Measurements from ENCODE around the gene TIMM23.

The TIMM23 gene

DNA sequence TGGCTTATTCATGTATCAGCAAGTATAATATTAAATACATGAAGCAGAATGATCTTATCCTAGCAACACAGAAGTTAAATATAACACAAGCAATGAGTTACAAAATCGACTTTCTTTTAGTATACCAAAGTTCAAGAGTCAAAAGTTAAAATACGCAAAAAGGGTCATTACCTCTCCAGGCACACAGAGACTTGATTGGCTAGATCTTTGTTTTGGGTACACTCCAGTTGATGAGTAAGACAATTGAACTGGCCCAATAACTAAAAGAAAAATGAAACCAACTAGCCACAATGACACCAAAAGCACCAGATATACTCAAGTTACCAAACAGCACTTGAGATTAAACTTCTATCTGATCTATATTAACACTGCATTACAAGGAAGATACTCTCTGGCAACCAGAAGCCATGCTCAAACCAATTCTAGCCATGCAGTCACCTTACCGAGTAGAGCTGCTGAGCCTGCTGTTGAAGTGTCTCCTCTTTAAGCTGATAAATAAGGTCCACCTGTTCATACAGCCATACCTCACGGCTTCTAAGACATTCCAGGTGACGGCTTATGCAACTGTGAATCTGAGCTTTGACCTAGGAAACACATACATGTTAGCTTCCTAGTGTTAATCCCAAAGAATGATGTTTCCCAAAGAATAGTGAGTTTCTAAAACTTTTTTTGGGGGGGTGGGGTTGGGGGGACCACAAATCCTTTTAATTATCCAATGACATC, 42.6 kb downstream of the TIMM23 start:
- no peak for TF ChIP-seq POLR2A (IDR thresholded peaks at IDR 0.05; ENCODE audit: low read depth, low read length)
- FAIRE-seq = no peak
- no peak for DNase-seq (ENCODE audit: insufficient read length, low spot score)

DNA sequence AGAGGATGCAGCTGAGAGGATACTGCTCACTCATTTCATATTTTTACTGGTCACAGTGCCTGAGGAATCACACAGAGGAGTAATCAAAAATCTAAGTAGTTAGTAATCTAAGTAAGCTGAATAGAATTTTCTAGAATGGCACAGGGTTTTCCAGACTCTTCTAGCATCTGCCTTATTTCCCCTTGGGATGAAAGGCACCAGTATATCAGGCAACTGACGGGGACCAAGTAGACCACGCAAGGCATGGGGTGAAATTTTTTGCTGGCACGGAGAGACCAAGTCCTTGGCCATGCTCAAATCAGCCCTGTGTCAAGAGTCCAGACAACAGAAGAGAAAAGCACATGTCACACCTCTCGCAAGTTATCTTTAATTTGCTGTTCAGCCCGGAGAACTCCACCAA, 43.9 kb downstream of the TIMM23 start:
- TF ChIP-seq POLR2A (IDR thresholded peaks at IDR 0.05; ENCODE audit: low read depth, low read length) = no peak
- no peak for FAIRE-seq
- no peak for DNase-seq (ENCODE audit: insufficient read length, low spot score)

- no peak for TF ChIP-seq POLR2A (IDR thresholded peaks at IDR 0.05; ENCODE audit: low read depth, low read length)
- FAIRE-seq = no peak
- DNase-seq (ENCODE audit: insufficient read length, low spot score) = no peak
Observed at GRCh38 chr10:46016811-46017210, 44.5 kb downstream of the TIMM23 start.

DNA sequence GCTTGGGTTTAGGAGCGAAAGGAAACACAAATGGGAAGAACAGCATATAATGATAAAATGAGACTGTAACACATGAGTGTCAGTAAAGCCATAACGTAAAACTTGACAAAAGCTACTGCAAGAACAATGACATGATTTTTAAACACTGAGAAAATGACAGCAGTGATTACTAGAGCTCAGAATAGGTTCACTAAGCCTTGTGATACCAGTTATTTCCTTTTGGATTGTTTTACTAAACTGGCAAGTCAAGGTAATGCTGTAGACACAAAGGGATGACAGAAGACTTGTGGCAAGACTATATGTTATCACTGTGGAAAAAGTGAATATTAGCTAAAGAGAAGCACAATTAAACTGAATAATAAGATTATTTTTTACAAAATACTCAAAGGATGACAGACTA, 45.4 kb downstream of the TIMM23 start:
- FAIRE-seq (no peak), DNase-seq (ENCODE audit: insufficient read length, low spot score) (no peak)
- TF ChIP-seq POLR2A (IDR thresholded peaks at IDR 0.05; ENCODE audit: low read depth, low read length) = no peak

- no peak for FAIRE-seq
- DNase-seq (ENCODE audit: insufficient read length, low spot score) = no peak
- TF ChIP-seq POLR2A (IDR thresholded peaks at IDR 0.05; ENCODE audit: low read depth, low read length) = no peak
Observed at GRCh38 chr10:46018453-46019176, 46.3 kb downstream of the TIMM23 start.

GRCh38 chr10:46019177-46019528, 46.9 kb downstream of the TIMM23 start:
- DNase-seq (ENCODE audit: insufficient read length, low spot score) (no peak), FAIRE-seq (no peak)
- no peak for TF ChIP-seq POLR2A (IDR thresholded peaks at IDR 0.05; ENCODE audit: low read depth, low read length)

GRCh38 chr10:46019569-46020343, 47.5 kb downstream of the TIMM23 start:
- FAIRE-seq (no peak), DNase-seq (ENCODE audit: insufficient read length, low spot score) (no peak)
- TF ChIP-seq POLR2A (IDR thresholded peaks at IDR 0.05; ENCODE audit: low read depth, low read length) = no peak

DNA sequence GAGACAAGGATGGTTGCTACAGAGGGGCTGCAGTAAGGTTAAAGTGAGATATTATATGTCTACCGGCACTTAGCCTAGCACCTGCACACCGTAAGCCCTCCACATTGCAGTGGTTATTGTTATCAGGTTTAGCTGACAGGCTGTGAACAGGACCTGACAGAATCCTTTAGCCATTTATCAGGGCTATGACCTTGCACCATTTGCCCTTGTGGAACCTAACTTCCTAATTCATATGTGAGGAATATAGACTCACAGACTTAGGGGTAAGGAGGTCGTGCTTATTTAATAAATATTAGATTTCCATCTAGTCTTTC, 48.0 kb downstream of the TIMM23 start:
- no peak for FAIRE-seq
- TF ChIP-seq POLR2A (IDR thresholded peaks at IDR 0.05; ENCODE audit: low read depth, low read length) = no peak
- DNase-seq (ENCODE audit: insufficient read length, low spot score) = no peak

- DNase-seq (ENCODE audit: insufficient read length, low spot score) (peak; percentile 76), FAIRE-seq (no peak)
- no peak for TF ChIP-seq POLR2A (IDR thresholded peaks at IDR 0.05; ENCODE audit: low read depth, low read length)
Observed at GRCh38 chr10:46022978-46023702, 50.9 kb downstream of the TIMM23 start.

DNA sequence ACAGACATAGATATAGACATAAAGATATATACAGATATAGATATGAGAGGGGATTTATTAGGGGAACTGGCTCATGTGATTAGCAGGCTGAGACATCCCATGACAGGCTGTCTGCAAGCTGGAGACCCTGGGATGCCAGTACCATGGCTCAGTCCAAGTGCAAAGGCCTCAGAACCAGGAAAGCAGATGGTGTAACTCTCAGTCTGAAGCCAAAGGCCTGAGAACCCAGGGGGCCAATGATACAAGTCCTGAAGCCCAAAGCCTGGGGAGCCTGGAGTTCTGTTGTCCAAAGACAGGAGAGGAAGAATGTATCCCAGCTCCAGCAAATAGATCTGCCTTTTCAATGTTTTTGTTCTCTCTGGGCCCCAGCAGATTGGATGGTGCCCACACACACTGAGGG, 52.7 kb downstream of the TIMM23 start:
- FAIRE-seq = no peak
- TF ChIP-seq POLR2A (IDR thresholded peaks at IDR 0.05; ENCODE audit: low read depth, low read length) = no peak

DNA sequence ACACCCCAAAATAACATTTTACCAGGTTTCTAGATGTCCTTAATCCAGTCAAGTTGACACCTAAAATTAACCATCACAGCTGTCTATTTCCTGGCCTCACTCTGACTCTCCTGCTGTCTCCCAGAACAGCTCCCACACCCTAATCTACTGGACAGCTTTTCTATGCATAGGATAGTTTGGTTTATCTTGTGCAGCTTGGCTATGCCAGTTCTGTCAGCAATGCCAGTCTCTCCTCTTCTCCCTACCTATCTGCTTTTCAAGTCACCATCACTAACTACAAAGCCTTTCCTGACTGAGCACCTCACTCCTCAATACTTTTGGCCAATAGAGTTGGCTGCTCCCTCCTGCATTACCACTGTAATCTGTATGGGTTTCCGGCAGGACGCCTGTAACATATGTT, 53.1 kb downstream of the TIMM23 start:
- FAIRE-seq = no peak

More for the DNA sequence above, 52.7 kb downstream of the TIMM23 start:
- DNase-seq (ENCODE audit: insufficient read length, low spot score) = no peak

DNA sequence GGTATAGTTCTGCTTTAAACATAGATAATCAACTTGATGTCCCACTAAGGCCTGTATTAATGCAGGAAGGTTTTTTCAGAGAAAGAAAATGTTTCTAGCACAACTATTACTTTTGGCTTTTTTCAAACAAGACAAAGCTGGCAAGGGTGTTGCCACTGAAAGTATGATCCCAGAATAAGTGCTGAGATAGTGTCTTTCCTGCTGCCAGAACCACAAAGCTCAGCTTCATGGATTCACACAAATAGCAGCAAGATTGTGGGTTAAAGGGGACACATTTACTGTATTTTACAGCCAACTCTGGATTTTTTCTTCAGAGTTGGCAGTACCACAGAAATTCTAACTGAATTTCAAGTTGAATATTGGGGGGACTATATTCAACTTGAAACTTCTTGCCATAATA, 53.8 kb downstream of the TIMM23 start:
- no peak for DNase-seq (ENCODE audit: insufficient read length, low spot score)
- FAIRE-seq = no peak
- TF ChIP-seq POLR2A (IDR thresholded peaks at IDR 0.05; ENCODE audit: low read depth, low read length) = no peak

More for the DNA sequence above, 53.1 kb downstream of the TIMM23 start:
- DNase-seq (ENCODE audit: insufficient read length, low spot score) = no peak
- no peak for TF ChIP-seq POLR2A (IDR thresholded peaks at IDR 0.05; ENCODE audit: low read depth, low read length)

DNA sequence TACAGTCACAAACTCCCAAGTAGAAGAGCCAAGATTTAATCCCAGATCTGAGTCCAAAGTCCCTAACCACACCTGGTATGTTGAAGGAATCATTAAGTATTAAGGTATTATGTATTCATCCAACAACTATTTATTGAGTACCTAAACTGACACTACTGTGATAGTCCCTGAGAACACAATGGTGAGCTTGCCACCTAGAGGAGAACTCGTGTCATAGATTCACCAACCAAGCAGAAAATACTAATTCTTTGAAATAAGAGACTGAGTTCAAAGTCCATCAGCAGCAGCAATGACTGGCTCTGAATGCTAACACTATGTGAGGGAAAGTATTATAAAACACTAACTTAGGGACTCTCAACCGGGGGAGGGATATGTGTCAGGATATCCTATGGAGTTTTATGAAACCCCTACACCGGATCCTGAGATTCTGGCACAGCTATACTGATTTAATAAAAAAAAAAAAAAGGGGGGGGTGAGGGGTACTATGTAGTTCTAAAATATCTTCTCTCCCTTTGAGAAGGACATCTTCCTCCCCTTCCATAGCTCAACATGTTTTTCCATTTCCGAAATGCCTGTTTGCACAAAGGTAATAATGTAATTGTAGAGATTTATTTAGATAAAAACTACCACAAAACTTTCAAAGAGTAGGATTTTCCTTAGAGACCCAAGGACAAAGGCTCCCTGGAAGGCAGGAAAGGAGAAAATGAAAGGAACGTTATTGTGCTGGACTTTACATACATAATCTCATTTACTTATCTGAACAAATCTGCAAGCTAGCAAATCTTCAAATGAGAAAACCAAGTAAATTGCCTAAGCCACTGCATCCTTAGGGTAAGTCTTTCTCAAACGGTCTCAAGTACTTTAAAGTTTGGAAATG, 56.5 kb downstream of the TIMM23 start:
- DNase-seq (ENCODE audit: insufficient read length, low spot score) (peak; percentile 32), FAIRE-seq (no peak)
- TF ChIP-seq POLR2A (IDR thresholded peaks at IDR 0.05; ENCODE audit: low read depth, low read length) = no peak

All from H54 (cell line).